ENCODE data around the gene ACVR1B.

Gene ACVR1B

DNA sequence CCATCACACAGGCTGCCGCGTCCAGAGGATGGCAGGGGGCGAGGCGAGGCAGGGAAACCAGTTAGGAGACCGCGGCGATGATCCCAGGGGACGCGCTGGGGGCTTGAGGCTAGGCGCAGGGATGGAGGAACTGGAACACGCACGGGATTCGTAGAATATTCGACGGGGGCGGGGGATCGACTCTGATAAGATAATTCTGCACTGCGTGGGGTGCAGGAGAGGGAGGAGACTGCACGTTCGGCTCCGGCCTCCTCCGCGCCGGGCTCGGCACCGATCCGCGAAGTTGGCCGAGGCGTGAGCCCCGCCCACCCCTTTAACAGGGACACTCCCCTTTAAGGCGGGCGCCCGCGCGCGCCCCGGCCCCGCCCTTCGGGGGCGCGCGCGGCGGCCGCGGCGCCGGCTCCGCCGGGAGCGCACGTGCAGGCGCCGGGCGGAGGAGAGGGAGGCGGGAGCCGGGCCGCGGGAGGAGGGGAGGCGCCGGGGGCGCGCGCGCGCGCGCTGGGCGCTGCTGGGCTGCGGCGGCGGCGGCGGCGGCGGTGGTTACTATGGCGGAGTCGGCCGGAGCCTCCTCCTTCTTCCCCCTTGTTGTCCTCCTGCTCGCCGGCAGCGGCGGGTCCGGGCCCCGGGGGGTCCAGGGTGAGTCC lies at the start of gene ACVR1B:
ACVR1B (plus strand) TSS at position 501 of the 644 bp plus-strand sequence; CDS start at position 546, 45 bp downstream.
- peak; percentile 81 to 86 for DNase-seq (ENCODE audit: low read depth in 2 of 2)

GRCh38 chr12:51901881-51902280 lies 49.6 kb upstream of the ACVR1B start:
- DNase-seq (ENCODE audit: low read depth in 2 of 2) = no peak

- DNase-seq (ENCODE audit: low read depth in 2 of 2) = no peak
Measured at GRCh38 chr12:51904951-51905470, 46.5 kb upstream of the ACVR1B start.

DNA sequence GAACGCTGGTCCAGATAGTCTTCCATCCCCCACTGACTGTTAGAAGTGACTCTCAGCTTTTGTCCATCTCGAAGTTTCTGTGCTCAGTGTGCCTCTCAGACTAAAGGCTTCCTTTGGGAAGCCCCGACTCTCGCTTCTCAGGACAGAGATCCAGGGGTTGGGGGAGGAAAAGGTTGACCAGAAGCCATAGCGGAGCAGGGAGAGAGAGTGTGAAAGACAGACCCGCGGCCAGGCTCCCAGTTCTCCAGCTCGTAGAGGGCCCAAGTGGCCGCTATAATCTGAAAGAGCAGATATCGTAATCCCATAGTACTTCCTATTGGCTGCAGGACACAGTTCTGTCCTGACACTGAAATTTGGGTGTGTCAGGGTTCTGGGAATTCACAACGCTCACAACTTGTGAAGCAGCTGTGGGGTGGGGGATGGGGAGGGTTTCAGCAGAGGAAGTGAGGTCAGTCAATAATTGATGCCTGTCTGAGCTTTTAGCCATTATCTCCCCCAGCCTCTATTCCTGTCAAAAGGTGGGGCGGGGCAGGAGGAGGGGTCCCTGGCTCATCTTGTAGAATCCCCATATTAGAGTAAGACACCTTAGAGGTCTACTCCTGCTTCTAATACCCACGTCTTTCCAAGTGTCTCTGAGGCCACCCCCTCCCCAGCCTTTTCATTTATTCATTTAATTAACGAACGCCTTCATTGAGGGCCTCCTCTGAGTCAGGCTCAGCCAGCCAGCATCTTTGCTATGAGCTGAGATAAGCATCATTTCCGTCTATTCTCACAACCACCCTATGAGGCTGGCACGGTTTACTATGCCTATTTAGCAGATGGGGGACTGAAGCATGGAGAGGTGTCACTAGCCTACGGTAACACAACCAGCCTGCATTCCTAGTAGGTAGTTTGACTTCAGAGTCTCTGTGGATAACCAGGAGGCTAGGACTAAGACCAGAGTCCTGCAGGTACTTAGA lies 45.7 kb upstream of the ACVR1B start:
- no peak for DNase-seq (ENCODE audit: low read depth in 2 of 2)

DNA sequence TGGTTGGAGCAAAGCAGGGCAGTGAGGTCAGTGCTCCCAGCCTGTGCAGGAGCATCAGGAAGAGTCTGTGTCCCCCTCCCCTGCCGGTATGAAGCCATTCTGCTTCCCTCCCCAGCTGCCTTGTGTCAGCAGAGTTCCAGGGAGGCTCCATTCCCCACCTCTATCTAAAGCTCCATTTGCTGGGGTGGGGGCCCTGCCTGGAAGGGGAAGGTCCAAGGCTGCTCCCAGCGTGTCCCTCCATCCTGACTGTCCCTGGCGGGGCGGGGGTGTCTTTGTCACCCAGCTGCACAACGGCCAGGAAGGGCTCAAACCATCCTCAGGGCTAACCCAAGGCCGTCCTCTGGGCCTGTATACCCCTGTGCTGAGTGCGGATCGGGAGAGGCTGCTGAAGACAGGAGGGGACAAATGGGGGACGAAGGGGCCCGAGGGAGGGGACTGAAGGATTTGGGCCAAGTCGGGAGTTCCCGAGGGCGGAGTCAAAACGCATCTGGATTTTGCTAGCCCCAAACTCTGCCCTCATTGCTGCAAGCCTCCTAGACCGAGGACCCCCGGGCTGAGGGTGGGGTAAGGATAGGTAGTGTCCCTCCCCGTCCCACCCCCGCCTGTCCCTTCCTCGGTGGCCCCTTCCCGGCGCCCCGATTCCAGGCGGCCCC lies 44.9 kb upstream of the ACVR1B start:
- no peak for DNase-seq (ENCODE audit: low read depth in 2 of 2)

DNA sequence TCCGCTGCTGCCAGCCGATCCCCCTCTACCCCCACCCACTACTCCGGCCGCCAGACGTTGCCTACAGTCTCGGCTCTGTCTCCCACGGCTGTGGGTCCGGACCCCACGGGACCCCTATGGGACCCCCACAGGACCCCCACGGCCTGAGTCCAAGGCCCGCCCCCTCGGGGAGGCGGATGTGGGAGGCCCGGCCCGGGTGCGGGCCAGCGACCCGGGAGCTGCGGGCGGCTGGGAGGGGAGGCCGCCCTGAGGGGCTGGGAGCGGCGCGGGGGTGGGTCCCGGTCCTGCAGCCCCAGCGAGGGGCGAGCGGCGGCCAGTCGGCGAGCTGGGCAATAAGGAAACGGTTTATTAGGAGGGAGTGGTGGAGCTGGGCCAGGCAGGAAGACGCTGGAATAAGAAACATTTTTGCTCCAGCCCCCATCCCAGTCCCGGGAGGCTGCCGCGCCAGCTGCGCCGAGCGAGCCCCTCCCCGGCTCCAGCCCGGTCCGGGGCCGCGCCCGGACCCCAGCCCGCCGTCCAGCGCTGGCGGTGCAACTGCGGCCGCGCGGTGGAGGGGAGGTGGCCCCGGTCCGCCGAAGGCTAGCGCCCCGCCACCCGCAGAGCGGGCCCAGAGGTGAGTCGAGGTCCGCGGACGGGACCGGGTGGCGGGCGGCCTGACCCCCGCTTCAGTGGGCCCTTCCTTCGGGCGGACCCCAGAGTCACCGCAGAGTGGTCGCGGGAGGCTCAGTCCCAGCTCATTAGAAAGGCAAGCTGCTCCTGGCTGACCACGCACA lies 44.2 kb upstream of the ACVR1B start, which contains the start of gene ACVRL1:
ACVRL1 (plus strand) TSS at position 422 of the 773 bp plus-strand sequence. CDS start 4,971 bp downstream, outside the sequence.
- DNase-seq (ENCODE audit: low read depth in 2 of 2) = no peak

DNA sequence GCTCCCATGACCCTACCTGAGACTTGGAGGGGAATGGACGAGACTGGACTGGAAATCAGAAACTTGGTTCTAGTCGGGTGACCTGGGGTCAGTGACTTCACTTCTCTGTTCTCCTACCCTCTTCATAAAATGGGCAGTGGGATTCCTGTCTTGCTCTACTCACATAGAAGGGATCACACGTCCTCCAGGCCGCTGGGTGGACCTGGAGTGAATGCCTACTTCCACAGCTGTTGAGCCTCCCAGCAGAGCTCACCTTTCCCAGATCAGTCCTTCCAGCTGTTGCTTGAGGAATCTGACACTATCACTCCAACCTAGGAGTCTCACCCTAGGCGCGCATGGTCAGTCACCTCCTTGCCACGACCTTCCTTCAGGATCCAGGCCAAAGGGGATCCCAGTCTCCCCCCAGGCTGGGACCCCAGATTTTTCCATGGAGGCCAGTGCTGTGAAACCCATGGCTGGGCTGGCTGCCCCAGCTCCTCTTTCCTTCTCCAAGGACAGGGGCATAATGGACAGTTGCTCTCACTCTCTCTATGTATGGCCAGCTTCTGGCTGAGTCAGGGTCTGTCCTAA lies 43.6 kb upstream of the ACVR1B start:
- DNase-seq (ENCODE audit: low read depth in 2 of 2) = no peak

- DNase-seq (ENCODE audit: low read depth in 2 of 2) = no peak
Measured at GRCh38 chr12:51908876-51909592, 42.5 kb upstream of the ACVR1B start.

DNA sequence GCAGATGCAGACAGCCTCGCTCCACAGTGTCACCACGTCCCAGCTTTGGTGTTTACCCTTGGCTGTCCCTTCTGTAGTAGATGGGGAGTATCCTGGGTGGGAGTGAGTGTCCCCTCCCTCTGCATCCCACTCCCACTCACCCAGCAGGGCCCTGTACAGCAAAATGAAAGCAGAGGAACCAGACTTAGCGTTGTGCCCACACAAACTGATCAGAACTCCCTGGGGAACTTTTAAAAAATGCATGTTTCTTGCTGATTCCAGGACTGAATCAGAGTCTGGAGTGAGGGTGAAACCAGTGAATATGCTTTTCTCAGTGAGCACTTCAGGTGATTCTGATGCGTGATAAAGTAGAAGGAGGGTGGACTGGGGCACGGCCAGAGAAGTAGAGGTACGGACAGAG lies 41.3 kb upstream of the ACVR1B start:
- DNase-seq (ENCODE audit: low read depth in 2 of 2) = no peak

DNA sequence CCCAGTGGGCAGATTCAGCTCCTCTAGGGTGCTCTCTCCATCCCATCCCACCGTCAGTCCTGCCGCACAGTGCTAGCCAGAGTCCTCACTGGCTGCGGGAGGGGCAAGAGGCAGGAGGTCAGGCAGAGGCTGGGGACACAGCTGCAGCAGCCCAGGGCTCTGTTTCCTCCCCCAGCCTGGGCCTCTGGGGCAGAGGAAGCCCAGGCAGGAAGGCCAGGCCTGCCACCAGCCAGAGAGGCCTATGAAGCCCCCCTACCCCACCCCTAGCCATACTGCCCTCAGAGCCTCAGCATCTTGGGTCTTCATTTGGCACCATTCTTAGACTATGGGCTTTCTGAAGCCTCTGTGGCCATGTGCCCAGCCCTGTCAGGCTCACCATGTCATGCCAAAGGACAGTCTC lies 40.8 kb upstream of the ACVR1B start:
- DNase-seq (ENCODE audit: low read depth in 2 of 2) = no peak

GRCh38 chr12:51911307-51911706 lies 40.2 kb upstream of the ACVR1B start:
- no peak for DNase-seq (ENCODE audit: low read depth in 2 of 2)

DNA sequence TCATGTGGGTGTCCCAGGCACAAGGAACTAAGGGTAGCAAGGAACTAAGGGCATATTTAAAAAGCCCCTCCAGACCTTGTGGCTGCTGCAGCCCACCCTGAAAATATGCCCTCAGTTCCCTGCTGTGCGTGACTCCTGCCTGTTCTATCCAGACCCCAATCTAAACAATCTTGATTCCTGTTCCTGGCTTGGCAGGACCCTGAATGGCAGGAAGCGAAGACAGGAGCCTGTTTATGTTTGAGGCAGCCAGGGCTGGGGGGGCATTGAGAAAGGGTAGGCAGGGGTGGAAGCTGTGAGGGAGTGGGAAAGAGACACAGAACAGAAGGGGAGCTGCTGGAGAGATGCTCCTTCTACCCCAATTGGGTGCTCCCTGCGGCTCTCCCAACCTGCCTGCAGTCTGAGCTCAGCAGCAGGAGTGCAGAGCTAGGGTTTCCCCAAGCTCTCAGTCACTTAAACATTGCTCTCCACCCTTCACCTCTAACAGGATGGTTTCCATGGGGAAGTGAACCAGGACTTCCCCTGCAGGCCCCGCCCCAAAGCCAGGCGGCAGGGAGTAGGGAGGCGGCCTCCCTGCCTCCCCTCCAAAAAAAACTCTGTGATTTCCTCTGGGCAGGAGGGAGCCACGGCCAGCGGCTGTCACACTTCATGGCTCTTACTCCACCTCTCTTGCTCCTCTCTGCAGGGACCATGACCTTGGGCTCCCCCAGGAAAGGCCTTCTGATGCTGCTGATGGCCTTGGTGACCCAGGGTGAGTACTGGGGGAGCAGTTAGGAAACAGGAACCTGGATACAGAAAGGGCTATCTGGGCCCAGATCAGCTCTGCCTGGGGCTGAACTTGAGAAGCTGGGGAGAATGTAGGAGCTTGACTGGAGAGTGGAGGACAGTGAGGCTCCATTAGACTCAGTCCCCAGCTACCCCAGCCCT lies 39.4 kb upstream of the ACVR1B start:
- DNase-seq (ENCODE audit: low read depth in 2 of 2) = no peak

GRCh38 chr12:51913071-51914033 lies 38.1 kb upstream of the ACVR1B start:
- DNase-seq (ENCODE audit: low read depth in 2 of 2) = no peak

DNA sequence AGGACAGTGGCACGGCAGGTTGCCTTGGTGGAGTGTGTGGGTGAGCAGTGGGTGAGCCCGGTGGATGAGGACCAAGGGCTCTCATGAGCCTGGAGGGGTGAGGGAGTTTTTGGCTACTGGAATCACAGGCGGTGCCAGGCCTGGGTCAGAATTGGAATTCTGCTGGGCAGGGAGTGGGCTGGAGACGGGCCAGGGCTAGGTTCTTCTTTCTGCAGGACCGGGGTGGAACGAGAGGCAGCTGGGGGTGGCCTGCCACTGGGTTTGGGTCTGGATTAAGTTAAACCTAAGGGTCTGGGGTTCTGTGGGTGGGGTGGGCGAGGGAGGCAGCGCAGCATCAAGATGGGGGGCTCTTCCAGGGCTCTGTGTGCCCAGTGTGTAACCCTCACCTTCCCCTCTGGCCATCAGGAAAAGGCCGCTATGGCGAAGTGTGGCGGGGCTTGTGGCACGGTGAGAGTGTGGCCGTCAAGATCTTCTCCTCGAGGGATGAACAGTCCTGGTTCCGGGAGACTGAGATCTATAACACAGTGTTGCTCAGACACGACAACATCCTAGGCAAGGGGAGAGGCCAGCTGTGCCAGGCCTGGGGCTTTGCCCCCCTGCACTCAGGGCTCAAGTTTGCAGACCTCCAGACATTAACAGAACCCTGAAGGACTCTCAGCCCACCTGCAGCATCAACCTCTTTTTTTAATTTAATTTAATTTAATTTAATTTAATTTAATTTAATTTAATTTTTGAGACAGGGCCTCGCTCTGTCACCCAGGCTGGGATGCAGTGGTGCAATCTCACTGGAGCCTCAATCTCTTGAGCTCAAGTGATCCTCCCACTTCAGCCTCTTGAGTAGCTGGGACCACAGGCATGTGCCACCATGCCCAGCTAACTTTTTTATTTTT lies 37.2 kb upstream of the ACVR1B start:
- DNase-seq (ENCODE audit: low read depth in 2 of 2) = no peak

- DNase-seq (ENCODE audit: low read depth in 2 of 2) = no peak
Measured at GRCh38 chr12:51915003-51915625, 36.4 kb upstream of the ACVR1B start.

GRCh38 chr12:51915951-51916350 lies 35.5 kb upstream of the ACVR1B start:
- DNase-seq (ENCODE audit: low read depth in 2 of 2) = no peak

Data from stimulated activated CD4-positive, alpha-beta T cell treated with anti-CD3 and anti-CD28 coated beads, Interleukin-4, amount 100 ng/mL, for 48 hours (primary cell).